ENCODE measurements around the gene TSC2.

DNA sequence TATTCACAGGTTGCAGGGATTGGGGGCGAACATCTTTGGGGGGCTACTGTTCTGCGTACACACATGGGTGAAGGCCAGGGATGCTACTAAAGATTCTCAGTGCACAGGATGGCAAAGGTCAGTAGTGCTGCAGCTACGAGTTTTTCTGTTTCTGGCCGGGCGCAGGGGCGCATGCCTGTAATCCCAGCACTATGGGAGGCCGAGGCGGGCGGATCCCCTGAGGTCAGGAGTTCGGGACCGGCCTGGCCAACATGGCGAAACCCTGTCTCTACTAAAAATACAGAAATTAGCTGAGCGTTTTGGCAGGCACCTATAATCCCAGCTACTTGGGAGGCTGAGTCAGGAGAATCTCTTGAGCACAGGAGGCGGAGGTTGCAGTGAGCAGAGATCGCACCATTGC lies 34.3 kb upstream of the TSC2 start:
- TF ChIP-seq, protein P1, sequence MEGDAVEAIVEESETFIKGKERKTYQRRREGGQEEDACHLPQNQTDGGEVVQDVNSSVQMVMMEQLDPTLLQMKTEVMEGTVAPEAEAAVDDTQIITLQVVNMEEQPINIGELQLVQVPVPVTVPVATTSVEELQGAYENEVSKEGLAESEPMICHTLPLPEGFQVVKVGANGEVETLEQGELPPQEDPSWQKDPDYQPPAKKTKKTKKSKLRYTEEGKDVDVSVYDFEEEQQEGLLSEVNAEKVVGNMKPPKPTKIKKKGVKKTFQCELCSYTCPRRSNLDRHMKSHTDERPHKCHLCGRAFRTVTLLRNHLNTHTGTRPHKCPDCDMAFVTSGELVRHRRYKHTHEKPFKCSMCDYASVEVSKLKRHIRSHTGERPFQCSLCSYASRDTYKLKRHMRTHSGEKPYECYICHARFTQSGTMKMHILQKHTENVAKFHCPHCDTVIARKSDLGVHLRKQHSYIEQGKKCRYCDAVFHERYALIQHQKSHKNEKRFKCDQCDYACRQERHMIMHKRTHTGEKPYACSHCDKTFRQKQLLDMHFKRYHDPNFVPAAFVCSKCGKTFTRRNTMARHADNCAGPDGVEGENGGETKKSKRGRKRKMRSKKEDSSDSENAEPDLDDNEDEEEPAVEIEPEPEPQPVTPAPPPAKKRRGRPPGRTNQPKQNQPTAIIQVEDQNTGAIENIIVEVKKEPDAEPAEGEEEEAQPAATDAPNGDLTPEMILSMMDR (IDR thresholded peaks at IDR 0.05; ENCODE audit: poor library complexity), result no peak
- TF ChIP-seq EZH2 (IDR thresholded peaks at IDR 0.05; ENCODE audit: borderline replicate concordance) (no peak), EZH2phosphoT487 (IDR thresholded peaks at IDR 0.05; ENCODE audit: low read depth, severe bottlenecking, unreplicated experiment) (no peak)

Measured in hepatocyte (in vitro differentiated cells).